IMR-90 (cell line): ENCODE results near the gene TSR1.

Source experiments
- CTCF ChIP-seq: conservative IDR thresholded peaks from 2 replicates; pipeline ENCODE4 v1.5.1; 2012; ENCODE audit warnings: mild to moderate bottlenecking, low read depth, low read length, improper control_type of control experiment
- MAZ ChIP-seq: IDR thresholded peaks from 2 replicates; pipeline ENCODE4 v1.6.1; 2012; ENCODE audit warnings: low read depth, mild to moderate bottlenecking, low read length, improper control_type of control experiment, moderate library complexity, borderline replicate concordance
- POLR2A ChIP-seq: IDR thresholded peaks from 2 replicates; pipeline ENCODE4 v1.6.1; 2012; ENCODE audit warnings: mild to moderate bottlenecking, low read depth, low read length
- RAD21 ChIP-seq: IDR thresholded peaks from 2 replicates; pipeline ENCODE4 v1.6.1; 2012; ENCODE audit warnings: low read length, improper control_type of control experiment
- SMC3 ChIP-seq: fragments of 150-350 bp; IDR thresholded peaks from 2 replicates; pipeline ENCODE4 v1.6.1; 2016; ENCODE audit warnings: low read depth, mild to moderate bottlenecking, antibody characterized with exemption, low read length, moderate library complexity

- TF ChIP-seq MAZ (no peak), CTCF (no peak), SMC3 (no peak), POLR2A (no peak), RAD21 (no peak)
Measured at GRCh38 chr17:2351269-2351668, 15.0 kb upstream of the TSR1 start.
